ENCODE results near the gene TTC16.
"Not testable (repeated sequence)": the region's sequence is repeated elsewhere in the genome, so short reads cannot be mapped to it uniquely, and the experiment has no call there.

The TTC16 gene

DNA sequence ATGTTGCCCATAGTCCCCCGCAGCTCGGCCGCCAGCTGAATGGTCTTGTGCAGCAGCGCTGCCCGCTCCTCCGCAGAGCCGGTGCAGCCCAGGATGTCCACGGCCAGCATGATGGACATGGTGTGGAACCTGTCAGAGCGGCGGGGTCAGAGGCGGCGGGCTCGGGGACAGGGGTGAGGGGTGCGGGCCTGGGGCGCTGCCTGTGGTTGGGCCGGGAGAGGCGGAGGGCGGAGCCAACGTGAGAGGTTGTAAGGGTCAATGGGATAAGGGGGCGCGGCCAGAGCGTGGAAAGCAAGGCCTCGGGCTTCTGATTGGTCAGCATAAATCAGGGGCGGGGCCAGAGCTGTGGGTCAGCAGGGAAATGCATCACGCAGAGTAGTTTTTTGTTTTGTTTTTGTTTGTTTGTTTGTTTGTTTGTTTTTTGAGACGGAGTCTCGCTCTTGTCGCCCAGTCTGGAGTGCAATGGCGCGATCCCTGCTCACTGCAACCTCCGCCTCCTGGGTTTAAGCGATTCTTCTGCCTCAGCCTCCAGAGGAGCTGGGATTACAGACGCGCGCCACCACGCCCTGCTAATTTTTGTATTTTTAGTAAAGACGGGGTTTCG is 26.1 kb downstream of the TTC16 start:
- peak; percentile 11 for DNase-seq (ENCODE audit: low read depth)

DNA sequence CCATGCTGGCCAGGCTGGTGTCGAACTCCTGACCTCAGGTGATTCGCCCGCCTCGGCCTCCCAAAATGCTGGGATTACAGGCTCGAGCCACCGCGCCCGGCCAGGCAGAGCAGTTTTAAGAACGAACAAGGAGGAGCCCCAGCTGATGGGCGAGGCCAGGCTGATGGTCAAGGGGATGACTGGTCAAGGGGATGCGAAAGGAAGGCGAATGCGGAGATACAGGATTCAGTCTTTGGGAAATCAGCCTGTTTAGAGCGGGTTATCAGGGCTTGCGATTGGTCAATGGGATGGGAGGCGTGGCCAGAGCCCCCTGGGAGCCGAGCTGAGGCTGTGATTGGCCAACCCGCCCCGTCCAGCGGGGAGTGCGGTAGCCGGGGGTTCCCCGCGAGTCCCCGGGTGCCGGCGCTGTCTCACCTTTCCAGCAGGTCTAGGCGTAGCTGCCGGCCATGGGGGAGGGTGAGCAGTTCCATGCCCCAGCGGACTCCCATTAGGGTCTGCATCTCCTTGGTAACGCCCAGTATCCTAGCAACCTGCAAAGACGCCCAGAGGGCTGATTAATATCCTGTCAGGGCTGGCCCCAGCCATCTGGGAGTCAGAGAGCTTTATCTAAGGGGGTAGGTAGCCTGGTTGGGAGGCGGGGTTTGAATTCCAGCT is 26.7 kb downstream of the TTC16 start:
- DNase-seq (ENCODE audit: low read depth): peak; percentile 45

DNA sequence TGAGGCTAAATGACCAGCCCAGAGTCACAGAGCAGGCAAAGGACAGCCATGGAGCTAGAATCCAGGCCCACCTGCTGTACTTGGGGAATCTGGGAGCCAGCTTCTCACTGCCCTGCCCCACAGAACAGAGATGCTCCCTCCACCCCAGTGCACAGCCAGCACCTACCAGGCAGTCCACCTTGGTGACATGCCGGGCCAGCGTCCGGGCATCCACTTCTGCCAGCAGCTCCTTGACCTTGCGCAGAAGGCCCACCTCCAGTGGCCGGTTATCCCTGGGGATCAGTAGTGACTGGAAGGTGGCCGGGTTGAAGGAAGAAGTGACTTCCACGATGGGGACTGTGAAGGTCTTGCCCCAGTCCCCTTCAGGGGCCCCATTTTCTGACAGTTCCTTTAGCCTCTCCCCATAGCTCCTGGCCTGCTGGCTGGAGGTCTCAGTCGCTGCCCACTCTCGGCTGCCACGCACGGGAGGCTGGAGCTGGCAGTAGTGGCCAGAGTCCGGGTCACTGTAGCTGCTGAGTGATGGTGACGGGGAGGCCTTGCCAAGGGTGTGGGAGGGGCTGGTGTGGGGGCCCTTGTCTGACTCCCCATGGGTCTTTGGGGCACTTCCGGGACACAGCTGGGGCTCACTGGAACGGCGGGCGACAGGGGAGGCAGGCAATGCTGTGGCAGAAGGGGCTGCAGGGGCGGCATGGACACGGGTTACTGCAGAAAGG is 28.7 kb downstream of the TTC16 start:
- no peak for DNase-seq (ENCODE audit: low read depth)

DNA sequence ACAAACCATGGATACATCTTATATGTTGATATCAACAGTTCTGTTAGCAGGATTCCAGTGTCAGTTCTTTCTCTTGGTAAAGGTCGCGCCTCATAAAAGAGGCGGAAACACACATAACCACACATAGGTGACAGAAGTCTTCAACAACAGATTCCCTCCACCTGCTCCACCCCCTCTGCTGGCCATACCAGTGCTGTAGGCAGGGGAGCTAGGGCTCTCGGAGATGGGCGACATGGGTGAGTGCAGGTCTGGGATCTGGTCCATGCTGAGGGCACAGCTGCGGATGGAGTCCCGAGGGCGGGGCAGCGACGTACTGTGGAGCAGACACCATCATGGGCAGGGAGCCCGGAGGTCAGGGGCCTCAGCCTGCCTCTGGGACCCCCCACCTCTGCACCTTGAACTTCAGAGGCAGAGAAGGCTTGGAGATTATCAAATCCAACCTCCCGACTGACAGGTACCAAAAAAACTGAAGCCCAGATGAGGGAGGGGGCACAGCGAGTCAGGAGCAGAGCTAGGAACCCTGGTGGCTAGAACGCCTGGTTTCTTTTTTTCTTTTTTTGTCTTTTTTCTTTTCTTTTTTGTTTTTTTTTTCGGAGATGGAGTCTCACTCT is 31.2 kb downstream of the TTC16 start:
- DNase-seq (ENCODE audit: low read depth): no peak

DNA sequence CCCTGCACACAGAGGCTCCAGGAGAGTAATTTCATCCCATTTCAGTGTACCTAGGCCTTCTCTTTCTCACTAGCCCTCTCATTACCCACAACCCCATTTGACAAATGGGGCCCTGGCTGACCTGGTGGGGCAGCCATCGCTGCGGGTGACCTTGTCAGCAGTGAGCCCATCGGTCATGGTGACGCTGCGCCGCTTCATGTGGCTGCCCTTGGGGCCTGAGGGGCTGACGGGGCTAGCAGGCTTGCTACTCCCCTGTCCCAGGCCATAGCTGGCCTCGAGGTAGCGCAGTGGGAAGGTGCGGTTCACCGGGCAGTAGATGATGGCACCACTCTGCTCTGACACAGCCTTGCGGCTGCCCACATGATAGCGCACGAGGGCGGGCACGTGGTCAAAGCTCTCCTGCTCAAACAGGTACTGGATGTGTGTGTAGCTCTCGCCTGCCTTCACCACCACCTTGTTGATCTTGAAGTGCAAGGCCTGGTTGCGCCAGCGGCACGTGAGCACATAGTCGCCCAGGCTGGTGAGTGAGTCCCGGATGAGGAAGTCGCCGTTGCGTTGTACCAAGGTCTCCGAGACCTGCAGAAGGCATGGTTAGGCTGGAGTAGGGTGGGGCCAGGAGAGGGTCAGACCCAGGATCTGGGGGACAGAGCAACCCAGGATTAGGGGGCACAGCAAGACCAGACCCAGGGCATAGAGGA is 33.4 kb downstream of the TTC16 start:
- DNase-seq (ENCODE audit: low read depth): no peak

DNA sequence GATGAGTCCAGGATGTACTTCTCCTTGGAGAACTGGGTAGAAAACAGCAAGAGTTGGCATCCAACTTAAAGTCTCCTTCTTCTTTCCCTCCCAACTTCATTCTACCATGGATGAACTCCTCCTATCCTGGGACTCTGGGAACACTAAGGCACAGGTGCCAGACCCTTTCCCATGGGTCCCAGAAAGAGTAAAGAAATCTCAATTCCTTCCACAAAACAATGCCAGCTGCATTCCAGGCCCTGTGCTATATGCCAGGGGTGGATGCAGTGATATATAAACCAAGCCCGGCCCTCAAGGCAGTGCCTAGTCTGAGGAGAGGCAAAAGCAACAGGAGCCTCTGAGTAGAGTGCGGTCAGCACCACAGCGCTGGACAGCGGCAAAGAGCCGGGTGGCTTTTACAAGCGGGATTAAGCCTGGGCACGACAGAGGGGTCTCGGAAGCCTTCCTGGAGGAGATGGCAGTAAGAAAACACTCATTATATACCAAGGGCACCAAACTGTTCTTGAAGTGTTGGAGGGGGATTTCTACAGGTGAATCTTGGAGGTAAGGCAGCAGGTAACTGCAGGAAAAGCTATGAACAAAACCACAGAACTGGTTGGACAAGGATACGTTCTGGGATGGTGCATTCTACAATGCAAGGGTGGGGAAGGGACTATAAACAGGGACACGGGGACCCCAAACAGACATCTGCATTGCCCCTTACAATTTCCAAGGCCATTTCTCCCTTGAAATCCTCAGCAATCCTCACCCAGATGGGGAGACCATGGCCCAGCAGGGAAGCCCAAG is 35.6 kb downstream of the TTC16 start:
- no peak for DNase-seq (ENCODE audit: low read depth)

DNA sequence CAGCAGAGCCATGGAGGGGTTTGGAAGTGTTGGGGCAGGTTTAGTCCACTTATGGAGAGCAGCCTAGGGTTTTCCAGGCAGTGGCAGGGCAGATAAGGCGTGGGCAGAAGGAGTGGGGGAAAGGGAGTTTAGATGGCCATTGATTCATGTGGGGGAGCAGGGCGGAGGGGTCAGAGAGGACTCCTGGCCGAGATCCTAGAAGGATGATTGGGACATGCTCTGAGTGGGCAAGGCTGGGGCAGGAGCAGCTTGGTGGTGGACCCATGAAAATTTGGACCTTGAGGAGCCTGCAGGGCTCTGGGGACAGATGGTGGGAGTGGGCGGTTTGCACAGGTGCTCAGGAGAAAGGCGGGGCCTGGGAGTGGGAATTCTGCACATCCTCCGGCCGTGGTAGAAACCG is 37.3 kb downstream of the TTC16 start:
- DNase-seq (ENCODE audit: low read depth): no peak

DNA sequence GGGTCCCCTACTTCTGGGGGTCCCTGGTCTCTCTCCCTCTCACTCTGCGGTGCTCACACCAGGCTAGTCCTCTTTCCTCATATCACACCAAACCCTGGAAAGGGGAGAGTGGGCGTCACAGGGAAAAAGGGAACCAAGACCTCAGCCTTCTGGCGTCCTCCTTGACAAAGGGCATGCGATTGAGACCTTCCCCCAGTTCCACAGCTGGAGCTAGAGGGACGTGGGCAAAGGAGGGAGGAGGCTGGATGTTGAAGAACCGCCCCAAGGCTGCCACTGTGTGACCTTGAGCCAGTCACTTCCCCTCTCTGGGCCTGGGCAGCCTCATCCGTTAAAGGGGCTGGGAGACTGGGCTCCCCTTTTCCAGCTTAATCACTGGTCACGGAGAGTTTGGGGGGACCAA is 37.7 kb downstream of the TTC16 start:
- DNase-seq (ENCODE audit: low read depth): no peak

DNA sequence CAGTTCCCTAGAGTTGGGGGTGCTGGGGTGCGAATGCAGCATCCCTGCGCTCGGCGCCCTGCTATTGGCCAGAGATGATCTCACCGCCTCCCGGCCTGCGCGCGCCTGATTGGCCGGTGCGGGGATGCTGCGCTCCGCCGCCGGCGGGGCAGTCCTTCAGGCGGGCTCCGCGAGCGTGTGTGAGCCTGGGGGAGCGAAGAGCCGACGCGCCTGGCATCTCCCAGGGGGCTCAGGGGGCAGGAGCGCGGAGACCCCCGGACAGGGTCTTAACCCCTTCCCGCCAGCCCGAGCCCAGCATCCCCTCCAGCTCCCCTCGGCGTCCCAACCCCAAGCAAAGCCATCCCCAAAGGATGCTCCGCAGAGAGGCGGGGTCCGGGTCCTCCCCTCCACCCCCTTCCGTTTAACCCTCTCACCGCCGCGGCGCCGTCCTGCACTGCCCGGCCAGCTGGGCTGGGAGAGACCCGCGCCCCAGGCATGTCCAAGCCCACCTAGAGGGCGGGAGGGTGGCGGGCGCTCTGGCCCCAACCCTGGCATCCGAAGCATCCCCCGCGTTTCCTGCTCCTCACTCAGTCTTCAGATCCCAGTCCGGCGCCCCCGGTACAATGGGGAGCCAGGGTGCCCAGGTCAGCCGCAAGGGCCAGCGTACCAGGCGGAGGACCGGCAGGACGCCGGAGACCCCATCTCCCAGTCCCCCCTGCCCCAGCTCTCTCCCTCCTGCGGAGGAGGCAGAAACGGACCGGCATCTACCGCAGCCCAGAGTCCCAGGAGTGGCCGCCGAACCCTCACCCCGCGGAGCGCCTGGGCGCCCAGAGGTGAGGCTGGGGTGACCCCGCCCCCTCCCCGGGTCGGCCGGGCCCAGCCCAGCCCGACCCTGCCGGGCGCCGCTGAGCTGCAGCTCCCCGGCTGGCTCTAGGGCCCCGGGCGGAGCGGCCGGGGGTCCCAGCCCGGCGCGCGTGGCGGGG is 38.5 kb downstream of the TTC16 start:
- DNase-seq (ENCODE audit: low read depth): no peak

DNA sequence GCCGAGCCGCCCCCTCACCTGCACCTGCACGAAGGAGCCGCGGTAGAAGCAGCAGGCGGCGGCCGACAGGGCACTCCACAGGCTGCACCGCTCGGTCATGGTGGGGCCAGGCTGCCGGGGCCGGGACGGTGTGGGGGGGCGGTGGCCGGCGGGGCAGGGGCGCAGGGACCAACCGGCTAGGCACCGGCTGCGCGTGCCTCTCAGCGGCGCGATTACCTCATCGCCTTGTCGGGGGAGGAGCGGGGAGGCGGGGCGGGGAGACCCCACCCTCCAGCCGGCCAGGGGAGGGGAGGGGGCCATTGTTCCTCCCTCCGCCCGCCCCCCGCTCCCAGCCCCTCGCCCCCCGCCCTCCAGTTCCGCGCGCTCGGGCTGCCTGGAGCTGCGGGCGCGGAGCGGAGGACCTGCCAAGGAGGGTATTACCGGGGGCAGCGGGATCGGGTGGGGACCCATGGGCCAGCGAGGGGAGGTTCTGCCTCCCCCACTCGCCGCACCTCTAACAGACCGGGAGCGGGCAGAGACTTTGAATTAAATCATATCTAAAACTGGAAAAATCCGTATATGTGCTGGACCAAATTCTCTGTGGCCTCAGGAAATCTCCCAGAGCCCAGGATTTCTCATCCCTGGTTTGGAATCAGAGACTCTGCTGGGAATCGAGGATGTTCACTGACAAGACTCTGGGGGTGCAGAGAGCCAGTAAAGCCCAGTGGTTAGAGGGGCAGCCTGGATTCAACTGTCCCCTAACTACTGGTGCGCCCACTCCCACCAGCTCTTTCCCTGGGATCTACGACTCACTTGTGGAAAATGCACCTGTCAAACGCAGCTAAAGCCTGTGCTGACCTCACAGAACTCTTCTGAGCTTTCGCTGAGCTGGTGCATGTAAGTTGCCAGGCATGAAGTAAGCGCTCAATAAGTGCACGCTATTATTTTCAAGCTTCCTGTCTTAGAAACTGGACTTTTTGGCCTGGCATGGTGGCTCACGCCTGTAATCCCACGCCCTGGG is 39.5 kb downstream of the TTC16 start:
- DNase-seq (ENCODE audit: low read depth): no peak

DNA sequence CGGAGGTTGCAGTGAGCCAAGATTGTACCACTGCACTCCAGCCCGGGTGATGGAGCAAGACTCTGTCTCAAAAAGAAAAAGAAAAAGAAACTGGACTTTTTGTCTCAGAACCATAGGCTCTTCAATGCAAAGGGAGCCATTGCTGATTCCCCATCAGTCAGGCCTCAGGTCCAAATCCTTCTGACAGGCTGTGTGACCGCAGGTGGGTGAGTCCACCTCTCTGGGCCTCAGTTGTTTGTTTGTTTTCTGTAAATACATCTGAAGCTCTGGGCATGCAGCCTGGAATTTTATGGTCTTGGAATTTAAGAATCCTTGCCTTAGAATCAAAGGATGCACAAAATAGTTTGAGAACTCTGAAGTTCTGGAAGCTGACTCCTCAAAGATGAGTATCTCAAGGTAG is 40.4 kb downstream of the TTC16 start:
- DNase-seq (ENCODE audit: low read depth): no peak

DNA sequence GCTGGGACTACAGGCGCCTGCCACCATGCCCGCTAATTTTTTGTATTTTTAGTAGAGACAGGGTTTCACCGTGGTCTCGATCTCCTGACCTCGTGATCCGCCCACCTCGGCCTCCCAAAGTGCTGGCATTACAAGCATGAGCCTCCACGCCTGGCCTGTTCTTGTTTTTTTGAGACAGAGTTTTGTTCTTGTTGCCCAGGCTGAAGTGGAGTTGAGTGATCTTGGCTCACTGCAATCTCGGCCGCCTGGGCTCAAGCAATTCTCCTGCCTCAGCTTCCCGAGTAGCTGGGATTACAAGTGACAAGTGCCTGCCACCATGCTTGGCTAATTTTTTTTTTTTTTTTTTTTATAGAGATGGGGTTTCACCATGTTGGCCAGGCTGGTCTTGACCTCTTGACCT is 40.9 kb downstream of the TTC16 start:
- not testable (repeated sequence) for DNase-seq (ENCODE audit: low read depth)

DNA sequence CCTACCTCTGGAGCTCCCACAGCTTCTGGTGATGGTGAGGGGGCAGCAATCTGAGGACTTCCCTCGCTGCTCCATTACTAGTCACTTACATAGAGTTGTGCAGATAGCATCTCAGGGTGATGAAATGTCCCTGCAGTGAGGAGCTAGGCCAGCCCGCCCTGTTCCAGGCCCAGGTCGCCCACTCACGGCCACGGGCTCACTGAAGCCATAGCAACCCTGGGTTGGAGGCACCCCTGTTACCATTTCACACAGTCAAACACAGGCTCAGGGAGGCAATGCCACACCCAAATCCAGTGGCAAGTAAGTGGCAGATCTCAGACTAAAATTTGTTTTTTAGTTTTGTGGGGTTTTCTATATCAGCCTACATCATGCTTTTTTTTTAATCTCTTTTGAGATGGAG is 43.0 kb downstream of the TTC16 start:
- no peak for DNase-seq (ENCODE audit: low read depth)

DNA sequence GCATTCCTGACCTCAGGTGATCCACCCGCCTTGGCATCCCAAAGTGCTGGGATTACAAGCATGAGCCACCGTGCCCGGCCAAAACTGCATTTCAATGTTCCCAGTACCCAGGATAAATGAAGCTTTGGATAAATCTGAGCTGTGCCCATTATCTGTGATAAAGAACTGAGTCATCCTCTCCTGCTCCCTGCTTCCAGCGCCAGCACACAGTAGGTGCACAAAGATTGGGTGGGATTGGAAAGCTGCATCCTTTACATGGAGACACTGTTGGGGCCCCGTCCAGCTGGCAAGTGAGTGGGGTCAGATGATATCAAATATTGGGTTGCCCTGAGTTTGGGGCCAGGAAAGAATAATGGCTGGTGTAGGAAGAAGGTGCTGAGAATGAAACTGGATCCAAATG is 45.2 kb downstream of the TTC16 start:
- DNase-seq (ENCODE audit: low read depth): no peak

DNA sequence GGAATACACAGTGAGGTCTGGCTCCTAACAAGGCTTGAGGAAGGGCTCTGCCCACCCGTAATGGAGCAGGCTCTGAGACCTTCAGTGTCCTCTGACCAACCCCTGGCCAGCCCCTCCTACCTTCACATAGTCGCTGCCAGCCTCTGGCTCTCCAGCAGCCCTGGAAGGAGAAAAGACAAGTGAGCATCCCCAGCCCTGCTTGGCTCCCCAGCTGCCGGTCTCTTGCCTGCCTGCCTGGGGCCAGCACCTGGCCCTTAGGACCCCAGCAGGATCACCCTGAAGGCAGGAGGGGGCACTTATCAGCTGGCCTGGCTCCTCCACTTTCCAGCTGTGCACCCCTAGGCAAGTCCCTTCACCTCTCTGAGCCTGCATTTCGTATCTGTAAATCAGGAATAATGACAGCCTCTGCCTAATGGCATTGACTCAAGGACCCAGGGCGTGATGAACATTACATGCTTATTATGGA is 45.6 kb downstream of the TTC16 start:
- DNase-seq (ENCODE audit: low read depth): no peak

DNA sequence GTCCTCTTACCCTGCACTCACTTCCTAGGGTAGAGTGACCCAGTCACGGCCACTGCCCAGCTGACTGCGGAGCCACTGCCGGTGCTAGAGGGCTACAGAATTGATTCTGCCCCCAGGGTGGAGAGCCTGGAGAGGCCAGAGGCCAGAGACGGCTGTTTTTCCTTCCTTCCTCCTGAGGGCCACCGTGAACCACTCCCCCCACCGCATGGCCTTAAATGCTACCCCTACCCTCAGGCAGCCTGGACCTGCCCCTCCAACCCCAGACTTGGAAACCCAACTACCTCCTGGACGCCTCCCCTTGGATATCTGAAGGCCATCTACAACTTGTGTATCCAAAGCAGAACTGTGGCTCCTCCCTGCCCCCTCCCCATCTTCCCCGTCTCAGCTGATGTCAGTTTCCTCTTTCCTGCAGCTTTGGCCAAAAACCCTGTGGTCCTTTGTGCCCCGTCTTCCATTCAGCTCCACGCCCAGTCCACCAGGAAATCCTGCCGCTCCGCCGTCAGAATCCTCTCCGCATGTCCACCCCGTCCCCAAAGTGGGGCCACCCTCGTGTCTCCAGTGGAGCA is 46.3 kb downstream of the TTC16 start:
- no peak for DNase-seq (ENCODE audit: low read depth)

DNA sequence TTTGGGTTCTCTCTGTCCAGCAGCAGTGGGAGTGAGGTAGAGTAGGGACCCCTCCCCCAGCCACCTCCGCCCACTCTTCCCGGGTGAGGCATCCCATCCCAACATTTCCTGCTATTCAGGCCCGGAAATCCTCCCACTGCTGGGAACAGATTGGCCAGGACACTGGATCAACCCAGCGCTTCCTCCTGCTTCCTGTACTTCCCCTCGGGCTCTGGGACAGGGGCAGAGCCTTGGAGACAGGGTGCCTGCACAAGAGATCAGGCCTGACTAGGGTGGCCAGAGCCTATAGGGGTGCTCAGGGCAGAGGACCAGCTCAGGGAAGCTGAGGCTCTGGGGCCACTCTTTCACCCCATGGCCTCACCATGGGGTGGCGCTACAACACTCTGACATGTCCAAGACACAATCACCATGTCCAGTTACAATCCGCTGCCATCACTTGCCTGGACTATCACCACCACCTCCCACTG is 48.1 kb downstream of the TTC16 start:
- no peak for DNase-seq (ENCODE audit: low read depth)

DNA sequence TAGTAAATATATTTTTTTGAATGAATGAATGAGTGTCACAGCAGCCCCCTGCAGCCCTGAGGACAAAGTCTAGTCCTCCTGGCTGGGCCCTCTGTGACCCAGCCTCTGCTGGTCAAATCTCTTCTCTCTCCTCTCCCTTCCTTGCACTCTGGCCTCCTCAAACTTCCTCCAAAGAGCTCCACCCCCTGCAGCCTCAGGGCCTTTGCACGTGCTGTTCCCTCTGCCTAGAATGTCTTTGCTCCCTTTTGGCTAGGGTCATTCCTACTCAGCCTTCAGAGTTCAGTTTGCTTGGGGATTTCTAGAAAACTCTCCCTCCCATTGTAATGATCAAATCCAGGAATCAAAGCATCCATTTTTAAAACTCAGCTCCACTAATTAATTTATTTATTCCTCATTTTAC is 49.5 kb downstream of the TTC16 start:
- no peak for DNase-seq (ENCODE audit: low read depth)

DNA sequence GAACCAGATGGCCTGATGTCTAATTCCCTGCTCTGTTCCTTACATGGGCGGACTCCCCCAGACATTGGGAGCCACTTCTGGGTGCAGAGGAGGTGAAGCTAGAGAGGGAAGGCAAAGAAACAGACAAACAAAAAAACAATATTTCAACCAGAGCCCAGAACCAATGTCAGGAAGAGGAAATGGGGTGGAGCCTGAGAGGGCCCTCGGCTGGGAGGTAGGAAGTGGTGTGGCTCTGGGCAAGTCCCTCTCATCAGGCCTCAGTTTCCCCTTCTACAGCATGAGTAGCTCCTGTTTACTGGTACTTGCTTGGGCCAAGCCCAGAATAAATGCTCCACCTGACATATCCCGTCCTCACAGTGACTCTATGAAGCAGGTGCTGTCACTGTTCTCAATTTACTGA is 51.5 kb downstream of the TTC16 start:
- no peak for DNase-seq (ENCODE audit: low read depth)
